Measurements from ENCODE around the gene SKIL. TPM values are rescaled to one million over a fixed set of nuclear protein-coding genes. Genes with fewer than 3 reads are reported as not detected.
A peak's percentile ranks its signal among the peaks of the same experiment; 100 is the strongest.

The SKIL gene
- total RNA-seq, 1 experiment from 2014 or later, result 56.8 TPM

DNA sequence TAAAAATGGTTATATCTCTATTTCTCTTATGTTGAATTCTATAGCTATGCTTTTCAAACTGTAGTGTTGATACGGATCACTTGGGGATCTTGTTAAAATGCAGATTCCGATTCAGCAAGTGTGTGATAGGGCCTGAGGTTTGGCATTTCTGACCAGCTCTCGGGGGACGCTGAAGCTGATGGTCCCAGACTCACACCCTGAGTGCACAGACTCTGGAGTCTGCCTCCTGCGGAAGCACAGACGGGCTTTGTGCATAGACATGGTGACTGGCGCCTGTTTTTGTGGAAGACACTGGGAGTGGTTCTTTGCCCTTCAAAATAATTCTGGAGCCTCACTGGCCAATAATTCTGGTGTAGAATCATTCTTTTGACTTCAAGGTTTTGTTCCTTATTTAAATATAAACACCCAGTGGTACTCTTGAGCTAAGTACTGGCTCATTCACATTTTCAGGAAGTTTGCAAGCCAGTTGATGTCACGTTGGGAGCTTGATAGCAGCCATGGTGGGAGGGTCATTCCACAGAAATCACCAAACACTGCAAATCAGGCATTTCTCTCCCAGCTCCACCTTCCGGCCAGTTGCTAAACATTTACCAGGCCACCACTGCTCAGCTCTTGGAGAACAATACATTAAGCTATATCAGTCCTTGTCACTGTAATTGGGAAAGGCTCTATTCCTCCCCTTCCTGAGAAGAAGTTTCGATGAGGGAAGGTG is 80.3 kb downstream of the SKIL start:
- DNase-seq (ENCODE audit: low spot score), result no peak

DNA sequence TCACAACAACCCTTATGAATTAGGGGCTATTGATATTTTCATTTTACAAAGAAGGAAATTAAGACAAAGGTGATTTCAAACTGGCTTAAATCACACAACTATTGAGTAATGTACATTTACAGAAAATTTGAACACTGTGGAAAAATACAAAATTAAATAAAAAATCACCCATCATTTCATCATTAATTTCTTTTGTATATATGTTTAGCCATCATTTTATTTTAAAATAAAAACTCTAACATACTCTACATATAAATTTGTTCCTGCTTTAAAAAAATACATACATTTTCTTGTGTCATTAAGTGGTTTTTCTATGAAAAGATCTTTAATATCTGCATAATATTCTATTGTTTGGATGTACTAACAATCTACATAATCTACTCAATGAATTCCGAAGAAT is 81.3 kb downstream of the SKIL start:
- DNase-seq (ENCODE audit: low spot score), result no peak

DNA sequence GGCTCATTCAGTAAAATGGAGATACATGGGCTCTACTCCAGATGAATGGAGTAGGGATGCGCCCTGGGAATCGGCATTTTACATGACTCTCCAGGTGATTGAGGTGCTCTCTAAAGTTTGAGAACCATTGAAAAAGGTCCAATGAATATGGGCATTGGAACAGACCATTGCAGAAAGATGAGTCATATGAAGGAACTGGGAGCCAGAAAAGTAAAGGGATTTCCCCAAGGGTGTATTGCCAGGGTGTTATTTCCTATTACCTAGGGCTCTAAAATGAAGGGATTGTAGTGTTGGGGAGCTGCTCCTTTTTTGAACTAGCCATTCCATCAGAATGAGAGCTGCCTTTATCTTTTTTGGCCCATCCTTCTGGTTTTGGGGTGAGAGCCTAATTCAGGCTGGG is 82.8 kb downstream of the SKIL start:
- peak; percentile 53 for DNase-seq (ENCODE audit: low spot score)

DNA sequence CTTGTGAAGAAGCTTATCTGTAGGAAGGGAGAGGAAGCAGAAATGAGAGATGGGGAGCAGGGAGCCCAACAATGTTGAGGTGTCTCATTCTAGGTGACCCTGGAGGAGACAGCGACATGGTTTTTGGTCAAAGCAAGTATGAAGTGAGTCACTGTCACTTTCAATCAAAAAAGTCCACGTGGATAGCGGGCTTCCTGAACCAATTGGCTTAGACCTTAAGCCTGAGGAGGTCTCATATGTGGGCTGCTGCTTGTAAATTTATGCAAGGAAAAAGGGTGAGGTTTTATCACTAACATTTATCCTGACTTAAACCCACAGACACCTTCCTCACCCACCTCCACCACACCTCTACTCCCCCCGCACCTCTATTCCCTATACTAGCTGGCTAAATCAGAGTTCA is 83.9 kb downstream of the SKIL start:
- no peak for DNase-seq (ENCODE audit: low spot score)

DNA sequence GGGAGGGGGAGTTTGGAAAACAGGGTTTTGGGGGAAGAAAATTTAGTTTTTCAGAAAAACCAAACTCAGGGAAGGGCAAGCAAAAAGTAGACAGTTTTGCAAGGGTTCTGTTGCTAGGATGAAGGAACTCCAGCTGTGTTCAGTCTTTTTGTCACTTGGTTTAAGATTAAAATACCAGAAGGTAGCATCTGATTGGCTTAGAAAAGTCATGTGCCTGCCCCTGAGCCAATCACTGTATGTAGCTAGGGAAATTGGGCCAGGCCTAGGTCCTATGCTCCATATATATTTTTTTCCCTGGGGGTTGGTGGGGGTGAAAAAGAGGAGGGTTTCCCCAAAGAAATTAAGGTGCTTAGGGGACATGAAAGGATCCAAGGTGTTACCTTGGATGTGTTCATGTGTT is 85.4 kb downstream of the SKIL start:
- no peak for DNase-seq (ENCODE audit: low spot score)

DNA sequence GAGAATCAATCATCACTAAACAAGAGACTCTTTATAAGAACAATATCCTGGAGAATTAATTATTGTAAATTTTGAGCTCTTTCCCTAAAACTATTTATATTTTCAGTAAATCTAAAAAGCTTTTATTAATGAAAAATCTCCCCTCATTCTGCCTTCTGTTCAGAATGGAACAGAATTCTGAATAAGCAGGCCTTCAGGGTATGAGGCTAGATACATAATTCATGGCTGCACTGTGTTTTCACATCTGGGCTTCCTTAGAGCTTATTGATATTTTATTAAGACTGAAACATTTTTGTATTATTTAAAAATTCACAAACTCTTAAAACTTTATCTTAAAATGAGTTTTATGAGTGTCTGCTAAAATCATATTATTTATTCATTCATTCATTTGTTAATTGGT is 85.9 kb downstream of the SKIL start:
- DNase-seq (ENCODE audit: low spot score), result no peak

Other genes starting within 250 kb of the SKIL start
- gene PHC3, start 176.0 kb upstream of the SKIL start, total RNA-seq (2014; rRNA removed; shearing (Covaris generic)), result 18.5 and 19.8 TPM in 2 replicates
- 56.5 and 65.4 TPM in 2 replicates for gene PRKCI, start 135.3 kb upstream of the SKIL start, total RNA-seq (2014; rRNA removed; shearing (Covaris generic))
- not detected in 2 replicates for gene CLDN11, start 61.2 kb downstream of the SKIL start, total RNA-seq (2014; rRNA removed; shearing (Covaris generic))
- gene SLC7A14, start 228.4 kb downstream of the SKIL start, total RNA-seq (2014; rRNA removed; shearing (Covaris generic)), result not detected in 2 replicates

All from A172 (cell line).